Muscle of arm (tissue), 12 donors: Measurements from ENCODE around the gene AQP4. TPM values are rescaled to one million over a fixed set of nuclear protein-coding genes. Genes with fewer than 3 reads are reported as not detected.

Source experiments
- DNase-seq: peaks from one replicate; pipeline ENCODE4 v3.0.0-alpha.2; 2013
- polyA plus RNA-seq, 12 donors: library from polyadenylated mRNA; unstranded; fragments of 120-200 nt; gene quantifications; one replicate each; pipeline ENCODE4 v1.2.1, GENCODE V29; 2013; ENCODE audit not compliant: insufficient read length in 12 of 12

AQP4 gene
- polyA plus RNA-seq, 12 donors, result 0.32 to 1.2 (median 0.60) TPM; not detected in 2

DNA sequence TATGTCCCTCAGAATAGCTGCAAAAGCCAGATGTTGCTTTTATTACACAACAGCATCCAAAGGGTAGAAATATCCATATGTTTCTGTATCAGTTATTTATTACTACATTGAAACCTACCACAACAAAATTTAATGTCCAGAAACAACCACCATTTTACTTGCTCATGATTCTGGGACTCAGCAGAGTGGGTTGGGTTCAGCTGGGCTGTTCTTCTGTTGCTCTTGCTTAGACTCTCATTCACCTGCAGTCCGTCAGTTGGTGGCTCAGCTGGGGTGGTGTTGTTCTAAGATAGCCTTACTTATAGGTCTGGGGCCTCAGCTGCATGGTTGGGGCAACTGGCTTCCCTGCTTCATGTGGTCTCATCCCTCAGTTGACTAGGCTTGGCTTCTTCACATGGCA lies 21.7 kb downstream of the AQP4 start:
- no peak for DNase-seq

GRCh38 chr18:26840965-26841364 lies 24.5 kb downstream of the AQP4 start:
- DNase-seq, result no peak

DNA sequence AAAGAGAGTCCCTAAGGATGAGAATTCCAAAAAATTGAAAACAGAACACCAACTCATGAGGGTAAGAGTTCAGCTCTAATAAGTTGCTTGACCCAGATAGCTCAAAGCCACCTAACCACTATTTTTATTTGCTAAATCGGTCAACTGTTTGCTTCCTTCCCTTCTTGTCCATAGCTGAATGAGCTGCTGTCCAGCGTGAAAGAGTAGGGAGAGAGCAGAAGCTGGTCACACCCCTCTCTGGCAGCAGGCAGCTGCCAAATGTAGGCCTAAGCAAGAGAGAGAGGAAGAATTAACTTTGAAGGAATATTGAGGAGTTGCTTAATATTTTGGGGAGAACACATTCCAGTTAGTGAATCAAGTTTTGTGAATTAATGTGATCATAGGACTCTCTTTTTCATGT lies 25.9 kb downstream of the AQP4 start:
- DNase-seq, result no peak

DNA sequence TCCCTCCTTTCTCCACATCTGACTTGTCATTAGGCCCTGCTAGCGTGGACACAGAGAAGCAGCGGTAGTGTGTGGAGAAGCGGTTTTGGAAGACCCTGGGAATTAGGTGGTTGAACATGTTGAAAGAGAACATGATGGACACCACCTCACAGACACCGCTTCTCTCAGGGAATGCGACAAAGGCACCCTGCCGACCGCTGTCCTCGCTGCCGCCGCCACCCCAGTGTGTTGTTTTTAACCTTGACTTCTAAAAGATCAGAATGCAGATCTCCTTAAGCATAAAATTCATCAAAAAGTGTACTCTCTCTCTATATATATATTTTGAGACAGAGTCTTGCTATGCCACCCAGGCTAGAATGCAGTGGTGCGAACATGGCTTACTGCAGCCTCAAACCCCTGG lies 33.2 kb downstream of the AQP4 start:
- no peak for DNase-seq

DNA sequence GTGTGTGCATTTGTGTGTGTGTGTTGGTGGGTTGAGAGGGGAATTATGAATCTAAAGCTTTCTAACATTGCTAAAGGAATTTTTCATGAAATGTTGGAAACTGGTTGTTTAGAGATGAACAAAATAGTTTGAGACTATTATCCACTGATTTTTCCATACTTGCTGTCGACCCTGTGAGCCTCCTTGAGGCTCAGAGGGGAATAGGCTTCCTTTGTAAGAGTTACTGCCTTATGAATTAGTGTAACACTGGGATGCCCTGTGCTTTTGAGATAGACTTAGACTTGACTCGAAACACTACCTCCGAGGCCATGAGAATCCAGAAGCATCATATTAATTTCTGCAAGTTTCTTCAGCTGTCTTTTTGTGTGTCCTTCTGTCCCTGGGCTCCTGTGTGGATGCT lies 37.9 kb downstream of the AQP4 start:
- DNase-seq, result no peak

GRCh38 chr18:26826656-26827235 lies 38.8 kb downstream of the AQP4 start:
- peak; percentile 8 for DNase-seq

DNA sequence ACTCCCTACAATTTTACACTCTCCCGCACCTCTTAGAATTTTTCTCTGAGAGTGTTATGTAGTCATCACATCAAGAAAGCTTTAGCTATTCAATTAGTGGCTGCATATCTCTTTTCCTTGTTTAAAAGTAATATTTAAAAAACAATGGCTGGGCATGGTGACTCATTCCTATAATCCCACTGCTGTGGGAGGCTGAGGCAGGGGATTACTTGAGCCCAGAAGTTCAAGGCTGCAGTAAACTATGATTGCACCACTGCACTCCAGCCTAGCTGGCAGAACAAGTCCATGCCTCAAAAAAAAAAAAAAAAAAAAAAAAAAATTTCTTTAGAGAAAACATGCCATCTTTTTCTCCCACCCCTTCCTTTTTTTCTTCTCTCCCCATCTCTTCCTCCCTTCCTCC lies 44.3 kb downstream of the AQP4 start:
- no peak for DNase-seq

DNA sequence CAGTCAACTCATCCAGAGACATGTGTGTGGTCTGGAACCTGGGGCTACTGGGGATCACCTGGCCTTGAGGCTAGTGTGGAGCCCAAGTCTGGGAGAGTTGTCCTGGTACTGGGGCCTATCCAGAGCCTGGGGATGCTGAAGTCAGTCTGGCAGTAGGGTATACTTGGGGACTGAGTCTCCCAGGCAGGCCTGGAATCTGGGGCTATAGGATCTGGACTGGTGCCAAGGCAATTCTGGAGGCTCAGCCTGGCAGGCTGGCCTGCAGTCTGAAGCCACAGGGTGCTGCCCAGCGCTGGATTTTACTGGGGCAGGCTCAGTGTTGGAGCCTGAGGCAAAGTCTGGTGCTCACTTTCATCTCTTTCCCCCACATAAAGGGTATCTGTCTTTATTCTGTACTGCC lies 46.5 kb downstream of the AQP4 start:
- DNase-seq, result no peak

DNA sequence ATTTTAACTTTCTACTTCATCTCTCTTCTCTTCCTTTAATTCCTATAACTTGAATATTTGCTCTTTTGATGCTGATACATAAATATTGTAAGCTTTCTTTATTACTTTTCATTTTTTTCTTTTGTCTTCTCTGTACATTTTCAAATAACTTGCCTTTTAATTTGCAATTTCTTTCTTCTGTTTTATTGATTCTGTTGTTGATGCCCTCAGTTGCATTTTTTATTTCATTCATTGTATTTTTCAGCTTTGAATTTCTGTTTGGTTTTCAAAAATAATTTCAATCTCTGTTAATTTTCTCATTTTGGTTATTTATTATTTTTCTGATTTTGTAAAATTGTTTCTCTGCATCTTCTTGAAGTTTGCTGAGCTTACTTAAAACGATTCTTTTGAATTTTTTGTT lies 47.0 kb downstream of the AQP4 start:
- no peak for DNase-seq

- peak; percentile 44 for DNase-seq
Observed at GRCh38 chr18:26813043-26813442, 52.5 kb downstream of the AQP4 start.

GRCh38 chr18:26812462-26812861 lies 53.0 kb downstream of the AQP4 start:
- no peak for DNase-seq

- DNase-seq, result no peak
Observed at GRCh38 chr18:26809346-26809745, 56.2 kb downstream of the AQP4 start.

- DNase-seq, result no peak
Observed at GRCh38 chr18:26806224-26806623, 59.3 kb downstream of the AQP4 start.

- peak; percentile 10 for DNase-seq
Observed at GRCh38 chr18:26804519-26804918, 61.0 kb downstream of the AQP4 start.

DNA sequence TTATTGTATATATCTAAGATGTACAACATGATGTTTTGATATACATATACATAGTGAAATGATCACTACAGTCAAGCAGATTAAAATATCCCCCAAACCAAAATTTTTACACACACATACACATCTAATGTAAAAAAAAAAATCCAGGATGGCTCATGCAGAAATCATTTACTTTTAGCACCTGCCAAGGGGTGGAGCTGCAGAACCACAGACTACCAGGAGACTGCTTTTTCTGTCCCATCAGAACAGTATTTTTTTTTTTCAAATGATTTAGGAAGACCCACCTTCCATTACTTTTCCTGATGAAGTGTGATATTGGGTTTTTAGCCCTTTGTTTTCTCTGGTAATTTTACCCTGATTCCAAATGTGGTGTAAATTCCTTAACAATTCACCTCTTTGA lies 61.9 kb downstream of the AQP4 start:
- no peak for DNase-seq

DNA sequence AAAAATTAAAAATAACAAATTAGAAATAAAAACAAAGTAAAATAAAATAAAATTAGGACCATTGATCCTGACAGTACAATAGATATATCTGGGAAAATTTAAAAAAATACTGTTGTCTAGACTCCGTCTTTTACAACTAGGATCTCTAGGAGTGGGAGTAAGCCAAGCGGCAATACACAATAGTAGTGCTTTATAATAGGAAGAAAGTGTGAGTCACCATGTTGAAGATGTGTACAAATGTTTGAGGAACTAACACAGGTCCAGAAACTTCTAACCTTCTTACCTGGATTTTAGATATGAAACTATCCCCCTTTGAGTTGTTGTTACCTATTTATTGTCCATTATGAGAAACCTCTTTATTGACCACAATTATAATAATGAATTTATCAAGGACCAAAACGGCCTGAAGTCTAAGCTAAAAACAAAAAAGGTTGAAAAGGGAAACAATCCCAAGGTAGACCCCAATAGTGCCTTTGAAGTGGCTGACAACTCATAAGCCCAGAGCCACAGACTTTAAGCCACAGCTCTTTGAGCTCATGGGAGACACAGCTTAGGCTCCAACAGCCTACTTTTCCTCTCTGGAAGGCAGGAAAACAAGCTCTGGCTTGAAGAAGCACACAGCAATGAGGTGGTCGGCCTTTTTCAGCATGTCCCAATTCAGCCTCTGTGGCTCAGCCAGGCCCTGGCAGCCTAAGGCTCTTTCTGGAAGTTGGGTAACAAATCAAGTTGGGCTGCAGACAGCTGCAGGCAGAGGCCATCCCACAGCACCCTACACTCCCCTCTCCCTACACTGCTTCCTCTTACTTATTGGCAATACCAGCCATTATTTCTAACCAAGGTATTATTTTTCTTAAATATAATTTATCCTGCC lies 62.9 kb downstream of the AQP4 start:
- DNase-seq, result no peak
